ENCODE data around the gene ZNF580. TPM values are rescaled to one million over a fixed set of nuclear protein-coding genes. Genes with fewer than 3 reads are reported as not detected.
A peak's percentile ranks its signal among the peaks of the same experiment; 100 is the strongest.

Gene ZNF580
- total and polyA plus RNA-seq, 2 of the 8 experiments (the other 6 are each of a cell fraction or from before 2014, with no cell fraction given), result 12.0 to 24.6 TPM

GRCh38 chr19:55640043-55640576, 692 bp upstream of the ZNF580 start (continued):
- TF ChIP-seq CTCF (IDR thresholded peaks at IDR 0.05; ENCODE audit: control extremely low read depth in 1 of 3, insufficient read depth in 1 of 3, low read depth in 1 of 3, low read length in 3 of 3) (peak in 2 of 3 experiments; percentile 3 to 14; a peak in 3 of 4 replicates), EZH2 (IDR thresholded peaks at IDR 0.05; ENCODE audit: low read depth, low read length, severe bottlenecking) (no peak)

Measured in H1 (cell line).